HFFc6 (cell line): ENCODE results near the gene GPRC5D. TPM values are rescaled to one million over a fixed set of nuclear protein-coding genes. Genes with fewer than 3 reads are reported as not detected.

Source experiments
- DNase-seq: peaks from one replicate; pipeline ENCODE4 v3.0.0-alpha.2; 2018
- H3K27ac Mint-ChIP-seq: 2 replicates; pipeline ENCODE4 v1.8.0; 2020; ENCODE audit warnings: mild to moderate bottlenecking, mixed read lengths
- H3K27me3 Mint-ChIP-seq: 2 replicates; pipeline ENCODE4 v1.8.0; 2021; ENCODE audit warnings: mild to moderate bottlenecking, moderate library complexity, mixed read lengths; ENCODE audit not compliant: insufficient read depth
- H3K36me3 Mint-ChIP-seq: 2 replicates; pipeline ENCODE4 v1.8.0; 2021; ENCODE audit warnings: low read depth, mixed read lengths
- H3K4me1 Mint-ChIP-seq: 2 replicates; pipeline ENCODE4 v1.8.0; 2020; ENCODE audit warnings: low read depth, mixed read lengths
- H3K4me3 Mint-ChIP-seq: 2 replicates; pipeline ENCODE4 v1.8.0; 2020; ENCODE audit warnings: mild to moderate bottlenecking, moderate library complexity, mixed read lengths
- H3K9me3 Mint-ChIP-seq: 2 replicates; pipeline ENCODE4 v1.8.0; 2020; ENCODE audit warnings: mild to moderate bottlenecking, mixed read lengths
- total RNA-seq, 6 experiments: library from RNA; stranded (reverse); fragmentation: NEBNext Ultra II Directional; extraction: Animal tissue kit (Norgen Biotek cat#: 25700); gene quantifications; 2 replicates in 1 of 6; 3 replicates in 5 of 6; pipeline ENCODE4 v1.2.3, GENCODE V29; 2021
- TF ChIP-seq, protein P1 (sequence below): fragments of 200-600 bp; sonication (generic); IDR thresholded peaks from 2 replicates; pipeline ENCODE4 v1.5.0; 2021; ENCODE audit warnings: antibody characterized with exemption, mild to moderate bottlenecking

Gene GPRC5D
- total RNA-seq, 6 experiments from 2014 or later, result not detected

DNA sequence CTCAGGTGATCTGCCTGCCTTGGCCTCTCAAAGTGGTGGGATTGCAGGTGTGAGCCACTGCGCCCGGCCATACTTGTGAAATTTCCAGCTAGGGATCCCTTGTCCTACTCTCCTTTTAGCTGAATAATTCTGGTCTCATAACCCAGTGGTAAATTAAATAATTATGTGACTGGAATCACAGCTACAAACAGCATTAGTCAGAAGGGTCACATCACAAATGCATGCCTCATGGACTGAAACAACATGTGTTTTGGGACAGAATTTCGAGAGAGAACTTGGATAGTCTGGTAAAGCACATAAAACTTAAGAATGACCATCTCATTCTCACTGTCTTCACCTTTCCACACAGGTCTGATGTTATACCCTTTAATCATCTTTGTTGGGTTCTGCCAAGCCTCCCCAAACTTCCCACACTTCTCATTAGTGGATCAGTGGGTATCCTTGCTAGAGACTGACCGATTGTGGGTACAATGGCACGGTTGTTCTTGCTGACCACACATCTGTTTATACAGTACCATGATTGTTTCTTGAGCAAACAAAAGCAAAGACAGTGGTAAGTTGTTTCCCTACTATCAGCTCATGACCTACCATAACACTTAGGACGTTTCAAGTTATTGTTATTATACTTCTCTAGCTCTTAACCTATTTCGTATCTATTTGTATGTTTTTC lies 5.1 kb downstream of the GPRC5D start:
- peaks cover 12% of the 10 kb centered on the region for H3K36me3 Mint-ChIP-seq
- H3K9me3 Mint-ChIP-seq, result no peaks in the 10 kb centered on the region
- H3K27me3 Mint-ChIP-seq, result peaks cover 15% of the 10 kb centered on the region
- peak; percentile 36 for DNase-seq
- no peak overlapping the region for H3K4me3 Mint-ChIP-seq
- H3K4me1 Mint-ChIP-seq, result peaks cover 11% of the 10 kb centered on the region
- H3K27ac Mint-ChIP-seq, result no peak overlapping the region
- TF ChIP-seq, protein P1, sequence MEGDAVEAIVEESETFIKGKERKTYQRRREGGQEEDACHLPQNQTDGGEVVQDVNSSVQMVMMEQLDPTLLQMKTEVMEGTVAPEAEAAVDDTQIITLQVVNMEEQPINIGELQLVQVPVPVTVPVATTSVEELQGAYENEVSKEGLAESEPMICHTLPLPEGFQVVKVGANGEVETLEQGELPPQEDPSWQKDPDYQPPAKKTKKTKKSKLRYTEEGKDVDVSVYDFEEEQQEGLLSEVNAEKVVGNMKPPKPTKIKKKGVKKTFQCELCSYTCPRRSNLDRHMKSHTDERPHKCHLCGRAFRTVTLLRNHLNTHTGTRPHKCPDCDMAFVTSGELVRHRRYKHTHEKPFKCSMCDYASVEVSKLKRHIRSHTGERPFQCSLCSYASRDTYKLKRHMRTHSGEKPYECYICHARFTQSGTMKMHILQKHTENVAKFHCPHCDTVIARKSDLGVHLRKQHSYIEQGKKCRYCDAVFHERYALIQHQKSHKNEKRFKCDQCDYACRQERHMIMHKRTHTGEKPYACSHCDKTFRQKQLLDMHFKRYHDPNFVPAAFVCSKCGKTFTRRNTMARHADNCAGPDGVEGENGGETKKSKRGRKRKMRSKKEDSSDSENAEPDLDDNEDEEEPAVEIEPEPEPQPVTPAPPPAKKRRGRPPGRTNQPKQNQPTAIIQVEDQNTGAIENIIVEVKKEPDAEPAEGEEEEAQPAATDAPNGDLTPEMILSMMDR, result no peak

DNA sequence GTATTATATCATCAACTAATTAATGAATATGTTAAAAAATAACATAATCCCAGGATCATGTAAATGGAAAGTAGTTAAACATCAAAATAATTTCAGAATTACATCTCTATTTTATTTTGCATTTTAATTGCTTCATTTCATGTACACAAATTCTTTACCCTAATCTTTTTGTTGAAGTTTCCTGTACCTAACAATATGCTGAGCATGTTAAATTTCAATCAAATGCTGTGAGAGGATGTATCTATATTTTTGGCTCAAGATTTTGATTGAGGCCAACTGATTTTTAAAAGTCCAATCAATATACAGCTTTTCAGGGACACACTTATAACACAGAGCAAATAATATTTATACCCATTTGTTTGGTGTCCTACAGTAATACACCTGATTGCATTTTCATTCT lies 6.4 kb downstream of the GPRC5D start:
- TF ChIP-seq, protein P1, result no peak
- no peak for DNase-seq
- Mint-ChIP-seq H3K27ac (no peak overlapping the region), H3K4me1 (peaks cover 11% of the 10 kb centered on the region), H3K27me3 (peaks cover 18% of the 10 kb centered on the region), H3K9me3 (no peaks in the 10 kb centered on the region), H3K36me3 (peaks cover 12% of the 10 kb centered on the region), H3K4me3 (no peak overlapping the region)

DNA sequence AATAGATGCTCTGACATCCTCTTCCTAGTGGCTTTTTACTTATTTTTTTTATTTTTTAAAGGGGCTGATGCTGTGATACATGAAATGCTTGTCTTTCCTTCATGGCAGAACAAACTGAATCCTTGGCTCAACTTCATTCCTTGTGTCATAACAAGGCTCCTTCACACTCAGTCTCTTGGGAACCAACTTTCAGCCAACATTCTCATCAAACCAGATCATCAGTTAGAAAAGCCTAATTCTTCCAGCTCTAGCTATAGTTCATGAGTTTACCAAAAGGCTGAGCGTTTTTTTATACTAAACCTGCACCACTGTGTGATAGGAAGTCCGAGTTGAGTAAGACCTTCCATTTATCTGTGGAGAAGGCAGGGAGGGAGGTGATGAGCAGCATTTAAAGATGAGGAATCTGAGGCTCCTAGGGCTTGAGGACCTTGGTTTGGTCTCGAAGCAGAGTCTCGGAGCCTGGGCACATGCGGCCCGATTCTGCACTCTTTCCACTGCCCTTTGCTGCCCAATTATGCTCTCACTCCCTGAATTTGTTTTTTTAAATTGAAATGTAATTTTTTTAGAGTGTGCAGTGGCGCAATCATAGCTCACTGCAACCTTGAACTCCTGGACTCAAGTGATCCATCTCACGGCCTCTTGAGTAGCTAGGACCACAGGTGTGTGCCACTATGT lies 8.2 kb downstream of the GPRC5D start:
- Mint-ChIP-seq H3K9me3 (no peaks in the 10 kb centered on the region), H3K27ac (no peak overlapping the region), H3K27me3 (peaks cover 14% of the 10 kb centered on the region), H3K36me3 (no peaks in the 10 kb centered on the region), H3K4me1 (peaks cover 11% of the 10 kb centered on the region), H3K4me3 (no peak overlapping the region)
- TF ChIP-seq, protein P1, result no peak
- DNase-seq, result no peak

DNA sequence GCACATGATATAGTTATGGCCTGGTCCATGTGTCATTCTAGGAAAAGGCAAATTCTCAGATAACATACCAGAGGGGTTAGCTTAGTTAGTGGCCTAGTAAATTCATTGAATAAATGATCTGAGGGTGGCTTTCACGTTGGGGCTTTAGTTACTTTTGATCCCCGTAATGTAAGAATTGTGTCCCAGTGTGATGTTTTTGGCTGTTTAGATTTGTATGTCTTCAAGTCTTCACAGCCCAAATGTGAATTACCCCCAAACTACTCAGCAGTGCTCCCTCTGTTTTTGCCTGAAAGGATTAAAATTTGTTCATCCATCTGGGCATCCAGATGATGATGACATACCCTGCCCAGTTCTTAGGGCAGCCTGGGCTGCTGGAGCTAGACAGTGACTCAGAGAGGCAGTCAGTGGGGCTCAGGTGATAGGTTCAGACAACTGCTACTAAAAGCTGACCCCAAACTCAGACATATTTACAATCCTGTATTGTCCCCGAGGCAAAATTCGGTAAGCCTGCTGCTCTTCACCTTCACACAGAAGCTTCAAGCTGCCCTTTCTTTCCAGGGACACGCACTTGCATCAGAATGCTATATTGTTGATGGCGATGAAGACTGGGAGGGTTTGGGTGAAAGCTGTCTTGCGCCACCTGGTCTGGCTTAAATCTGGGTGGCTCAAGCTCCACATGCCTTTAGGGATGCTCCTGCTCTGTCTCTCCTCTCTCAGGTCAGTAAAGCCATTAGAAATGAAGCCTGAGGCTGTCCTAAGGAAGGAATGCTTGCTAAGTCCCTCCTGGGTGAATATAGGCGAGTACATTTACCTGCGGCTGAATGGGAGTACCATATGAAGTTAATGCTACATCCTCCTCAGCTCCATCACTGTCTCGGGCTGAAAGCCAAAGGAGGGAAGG lies 10.3 kb downstream of the GPRC5D start:
- DNase-seq, result no peak
- peaks cover 15% of the 10 kb centered on the region for H3K27me3 Mint-ChIP-seq
- peaks cover 6% of the 10 kb centered on the region for H3K4me1 Mint-ChIP-seq

DNA sequence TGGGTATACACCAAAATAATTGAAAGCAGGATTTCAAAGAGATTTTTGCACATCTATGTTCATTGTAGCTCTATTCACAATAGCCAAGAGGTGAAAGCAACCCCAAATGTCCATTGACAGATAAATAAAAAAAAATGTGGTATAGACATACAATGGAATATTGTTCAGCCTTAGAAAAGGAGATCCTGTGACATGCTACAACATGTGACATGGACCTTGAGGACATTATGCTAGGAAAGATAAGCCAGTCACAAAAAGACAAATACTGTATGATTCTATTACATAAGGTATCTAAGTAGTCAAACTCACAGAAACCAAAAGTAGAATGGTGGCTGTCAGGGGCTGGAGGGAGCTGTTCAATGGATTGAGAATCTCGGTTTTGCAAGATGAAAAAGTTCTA lies 12.1 kb downstream of the GPRC5D start:
- Mint-ChIP-seq H3K36me3 (no peaks in the 10 kb centered on the region), H3K4me1 (no peaks in the 10 kb centered on the region; the same call in 1 of the 2 replicates), H3K4me3 (no peak overlapping the region), H3K27me3 (peaks cover 11% of the 10 kb centered on the region), H3K9me3 (no peaks in the 10 kb centered on the region), H3K27ac (no peak overlapping the region)
- DNase-seq, result no peak
- TF ChIP-seq, protein P1, result no peak

More for the DNA sequence above, 10.3 kb downstream of the GPRC5D start:
- no peak overlapping the region for H3K4me3 Mint-ChIP-seq
- TF ChIP-seq, protein P1, result no peak
- H3K27ac Mint-ChIP-seq, result no peak overlapping the region
- no peaks in the 10 kb centered on the region for H3K9me3 Mint-ChIP-seq
- H3K36me3 Mint-ChIP-seq, result no peaks in the 10 kb centered on the region
